NB4 (cell line): ENCODE results near the gene ETV5.

Experiments
- DNase-seq: peaks from one replicate; pipeline ENCODE4 v3.0.0; 2010; ENCODE audit warnings: low read depth
- H3K4me3 ChIP-seq: one replicate; pipeline ENCODE4 v1.5.1; 2011; ENCODE audit warnings: mild to moderate bottlenecking, low read depth, low read length, moderate library complexity
- CTCF ChIP-seq: IDR thresholded peaks from one replicate; pipeline ENCODE4 v1.5.1; 2012; ENCODE audit warnings: low read depth, low read length
- MAX ChIP-seq: IDR thresholded peaks from 2 replicates; pipeline ENCODE4 v1.6.1; 2011; ENCODE audit warnings: low read depth, low read length
- MYC ChIP-seq: IDR thresholded peaks from 2 replicates; pipeline ENCODE4 v1.6.1; 2011; ENCODE audit warnings: low read depth, low read length
- POLR2A ChIP-seq: IDR thresholded peaks from 2 replicates; pipeline ENCODE4 v1.6.1; 2011; ENCODE audit warnings: mild to moderate bottlenecking; ENCODE audit not compliant: insufficient read length; ENCODE audit errors: extremely low read depth

Gene ETV5

GRCh38 chr3:186109897-186110803 lies 1.3 kb upstream of the ETV5 start:
- peak overlapping the region; percentile 56 for H3K4me3 ChIP-seq
- no peak for DNase-seq
- TF ChIP-seq POLR2A (no peak), MYC (no peak), MAX (no peak), CTCF (no peak)

GRCh38 chr3:186108106-186108940 lies 566 bp downstream of the ETV5 start:
- DNase-seq: peak; percentile 85
- TF ChIP-seq MAX (no peak), MYC (peak; percentile 35; the same call in 1 of the 2 replicates)
- peak overlapping the region; percentile 81 for H3K4me3 ChIP-seq

GRCh38 chr3:186107215-186108105 lies 1.4 kb downstream of the ETV5 start:
- peak overlapping the region; percentile 81 for H3K4me3 ChIP-seq
- TF ChIP-seq POLR2A (no peak), MAX (no peak), MYC (no peak), CTCF (no peak)
- peak; percentile 86 for DNase-seq

GRCh38 chr3:186105543-186105942 lies 3.3 kb downstream of the ETV5 start:
- H3K4me3 ChIP-seq: no peak overlapping the region

GRCh38 chr3:186102687-186103086 lies 6.2 kb downstream of the ETV5 start:
- no peak for TF ChIP-seq MAX
- TF ChIP-seq CTCF: no peak
- no peak for TF ChIP-seq POLR2A
- TF ChIP-seq MYC: no peak
- H3K4me3 ChIP-seq: no peak overlapping the region
- DNase-seq: no peak

More at GRCh38 chr3:186105543-186105942, 3.3 kb downstream of the ETV5 start:
- DNase-seq: peak; percentile 83
- TF ChIP-seq CTCF: no peak
- no peak for TF ChIP-seq MYC
- no peak for TF ChIP-seq MAX
- no peak for TF ChIP-seq POLR2A
